HG03060 (cell line): ENCODE measurements around the gene TREML4.
"Not testable (repeated sequence)": the region's sequence is repeated elsewhere in the genome, so short reads cannot be mapped to it uniquely, and the experiment has no call there.

Experiments used
- ATAC-seq: cut with Tn5 transposase; IDR thresholded peaks from one replicate; pipeline ENCODE4 v1.9.1; 2021; ENCODE audit warnings: low read depth, moderate number of reproducible peaks; ENCODE audit not compliant: unreplicated experiment

TREML4 gene

GRCh38 chr6:41201764-41202173 is 26.4 kb upstream of the TREML4 start:
- ATAC-seq, result no peak

- ATAC-seq, result no peak
Measured at GRCh38 chr6:41204156-41204555, 24.0 kb upstream of the TREML4 start.

- ATAC-seq, result no peak
Measured at GRCh38 chr6:41208439-41209106, 19.6 kb upstream of the TREML4 start.

GRCh38 chr6:41209547-41210320 is 18.4 kb upstream of the TREML4 start:
- ATAC-seq, result no peak

GRCh38 chr6:41214559-41215238 is 13.4 kb upstream of the TREML4 start:
- ATAC-seq, result no peak

GRCh38 chr6:41215777-41216176 is 12.4 kb upstream of the TREML4 start:
- no peak for ATAC-seq

- no peak for ATAC-seq
Measured at GRCh38 chr6:41216616-41217015, 11.5 kb upstream of the TREML4 start.

GRCh38 chr6:41222045-41222444 is 6.1 kb upstream of the TREML4 start:
- ATAC-seq, result no peak

- ATAC-seq, result no peak
Measured at GRCh38 chr6:41222513-41222912, 5.6 kb upstream of the TREML4 start.

GRCh38 chr6:41224800-41225199 is 3.3 kb upstream of the TREML4 start:
- no peak for ATAC-seq

GRCh38 chr6:41226752-41227151 is 1.4 kb upstream of the TREML4 start:
- ATAC-seq, result no peak

GRCh38 chr6:41228616-41229015 is 467 bp downstream of the TREML4 start:
- ATAC-seq, result no peak

- ATAC-seq, result no peak
Measured at GRCh38 chr6:41229721-41230120, 1.6 kb downstream of the TREML4 start.

- no peak for ATAC-seq
Measured at GRCh38 chr6:41231246-41231645, 3.1 kb downstream of the TREML4 start.

- ATAC-seq, result no peak
Measured at GRCh38 chr6:41232667-41233066, 4.5 kb downstream of the TREML4 start.

- ATAC-seq, result no peak
Measured at GRCh38 chr6:41236276-41236675, 8.1 kb downstream of the TREML4 start.

GRCh38 chr6:41237128-41237527 is 9.0 kb downstream of the TREML4 start:
- ATAC-seq, result no peak

- ATAC-seq, result no peak
Measured at GRCh38 chr6:41239467-41240159, 11.5 kb downstream of the TREML4 start.

GRCh38 chr6:41246529-41246928 is 18.4 kb downstream of the TREML4 start:
- ATAC-seq, result not testable (repeated sequence)

- ATAC-seq, result no peak
Measured at GRCh38 chr6:41247288-41247865, 19.2 kb downstream of the TREML4 start.
